GM21786 (cell line): ENCODE results near the gene FRAS1.
"Not testable (repeated sequence)": the region's sequence is repeated elsewhere in the genome, so short reads cannot be mapped to it uniquely, and the experiment has no call there.

Source experiments
- ATAC-seq: cut with Tn5 transposase; IDR thresholded peaks from one replicate; pipeline ENCODE4 v1.9.1; 2021; ENCODE audit not compliant: unreplicated experiment

FRAS1 gene

DNA sequence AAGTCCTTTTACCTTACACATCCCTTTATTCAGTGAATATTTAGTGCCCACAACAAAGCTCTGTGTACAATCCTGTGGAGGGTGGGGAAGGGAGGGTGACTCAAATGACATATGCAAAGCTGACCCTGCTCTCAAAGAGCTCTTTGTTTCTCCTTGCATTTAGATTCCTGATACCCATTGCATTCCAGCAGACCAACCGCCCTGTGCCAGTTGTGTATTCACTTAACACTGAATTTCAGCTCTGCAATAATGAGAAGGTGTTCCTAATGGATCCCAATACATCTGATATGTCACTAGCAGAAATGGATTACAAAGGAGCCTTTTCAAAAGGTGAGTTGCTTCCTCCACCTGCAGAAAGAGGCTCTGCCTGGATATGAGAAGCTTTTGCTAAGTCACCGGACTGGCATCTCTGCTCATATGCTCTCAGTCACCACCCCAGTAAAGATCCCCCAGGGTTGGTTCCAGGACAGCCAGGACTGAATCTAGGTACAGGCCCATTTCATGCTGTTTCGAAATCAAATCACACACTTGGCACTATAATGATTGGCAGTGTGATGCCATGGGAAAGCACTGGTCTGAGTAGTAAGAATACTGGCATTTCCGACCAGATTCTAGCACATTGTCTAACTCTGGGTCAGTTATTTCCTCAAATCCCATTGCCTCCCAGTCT is 477.3 kb downstream of the FRAS1 start:
- no peak for ATAC-seq

DNA sequence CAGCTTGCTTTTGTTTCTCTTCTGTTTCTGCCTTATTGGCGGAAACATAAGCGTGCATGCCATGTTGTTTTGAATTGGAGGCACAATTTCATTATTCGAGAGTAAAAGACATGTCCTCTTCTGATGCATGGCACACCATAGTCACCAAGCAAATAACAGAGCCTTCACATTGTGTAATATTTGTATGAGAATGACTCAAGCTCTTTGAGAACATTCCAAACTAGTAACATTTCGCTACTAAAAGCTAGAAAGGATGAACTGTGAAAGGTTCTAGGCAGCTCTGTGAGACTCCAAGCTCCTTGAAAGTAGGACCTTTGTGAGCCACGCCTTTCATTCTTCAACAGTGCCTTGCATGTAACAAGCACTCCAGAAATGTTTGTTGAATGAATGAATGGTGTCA is 485.2 kb downstream of the FRAS1 start:
- no peak for ATAC-seq

DNA sequence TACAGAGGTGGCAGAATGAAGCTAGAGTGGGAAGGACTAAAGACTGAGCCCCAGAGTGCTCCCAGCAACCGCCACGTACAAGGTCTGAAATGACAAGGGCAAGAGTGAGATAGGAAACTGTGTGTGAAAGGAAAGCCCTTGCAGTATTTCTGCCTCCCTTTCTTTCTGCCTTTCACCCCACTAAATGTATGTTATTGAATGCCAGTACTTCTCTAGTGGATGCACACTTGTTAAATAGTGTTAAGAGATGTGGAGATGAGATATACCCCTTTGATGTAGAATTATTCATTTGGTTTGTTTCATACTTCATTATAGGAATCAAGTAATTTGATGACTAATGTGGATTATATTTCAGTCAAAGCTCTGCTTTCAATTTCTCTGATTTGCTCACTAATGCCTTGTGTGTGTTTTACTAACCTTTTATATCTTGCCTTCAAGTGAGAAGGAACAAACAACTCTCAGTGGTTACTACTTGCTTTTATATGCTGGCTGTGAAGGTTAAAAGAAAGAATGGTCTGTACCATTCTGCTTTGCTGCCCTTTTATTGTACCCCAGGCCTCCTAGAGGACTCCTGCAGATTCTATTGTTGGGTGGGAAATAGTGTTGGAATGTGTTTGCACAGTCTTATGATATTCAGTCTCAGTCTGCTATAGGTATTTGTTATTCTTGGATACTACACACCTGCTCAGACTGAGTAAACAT is 486.5 kb downstream of the FRAS1 start:
- no peak for ATAC-seq

DNA sequence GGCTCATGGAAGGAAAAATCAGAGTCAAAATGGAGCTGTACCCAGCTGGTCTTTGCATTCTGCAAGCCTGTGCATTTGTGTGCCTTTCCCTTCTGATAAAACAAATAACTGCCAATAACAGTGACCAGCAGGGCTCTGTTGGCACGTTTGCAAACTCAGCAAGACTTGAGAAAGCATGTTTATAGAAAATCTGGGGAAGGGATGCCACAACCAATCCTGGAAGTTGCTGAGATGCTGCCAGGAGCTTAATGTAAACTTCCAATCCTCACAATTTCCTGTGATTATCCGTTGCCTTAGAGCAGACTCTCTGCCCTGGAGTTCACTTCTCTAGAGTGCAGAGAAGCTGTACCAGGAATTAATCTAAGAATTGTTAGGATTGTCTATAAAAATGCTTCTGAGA is 487.6 kb downstream of the FRAS1 start:
- ATAC-seq, result no peak

DNA sequence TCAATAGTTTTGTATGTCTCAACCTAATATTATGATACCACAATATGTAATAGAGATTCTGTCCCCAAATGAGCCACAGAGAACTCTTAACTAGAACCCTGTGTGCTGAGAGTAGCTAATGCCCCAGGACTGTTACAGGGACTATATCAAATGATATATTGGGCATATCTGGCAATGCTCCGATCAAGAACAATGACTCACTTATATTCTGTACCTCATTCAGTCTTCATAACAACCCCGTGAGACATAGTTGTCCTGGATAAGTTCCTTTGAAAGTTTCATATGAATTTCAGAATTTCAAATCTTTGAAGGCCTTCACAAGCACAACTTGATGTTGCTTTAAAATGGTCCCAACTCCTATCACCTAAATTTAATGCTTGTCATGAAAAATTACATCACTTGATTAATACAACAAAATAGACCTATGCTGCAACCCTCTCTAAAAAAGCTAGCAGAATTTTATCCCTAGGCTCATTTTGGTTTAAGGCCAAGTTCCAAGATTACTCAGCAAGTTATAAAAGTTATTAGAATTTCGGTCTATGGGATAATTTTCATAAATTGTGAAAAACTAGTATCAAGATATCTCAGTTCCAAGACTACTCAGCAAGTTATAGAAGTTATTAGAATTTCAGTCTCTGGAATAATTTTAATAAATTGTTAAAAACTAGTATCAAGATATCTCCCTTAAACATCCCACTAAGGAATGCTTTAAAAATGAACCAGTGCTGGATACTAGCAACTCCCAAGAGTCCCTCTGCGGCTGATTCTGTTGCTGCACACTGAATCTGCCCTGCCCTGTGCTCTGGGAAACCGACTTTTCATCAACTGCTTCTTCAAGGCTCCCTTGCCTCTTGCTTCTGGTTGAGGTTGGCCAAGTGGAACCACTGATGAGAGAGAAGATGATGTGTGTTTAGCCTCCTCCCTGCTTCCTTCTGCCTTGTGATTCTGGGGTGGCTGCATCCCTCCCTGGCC is 488.4 kb downstream of the FRAS1 start:
- no peak for ATAC-seq

DNA sequence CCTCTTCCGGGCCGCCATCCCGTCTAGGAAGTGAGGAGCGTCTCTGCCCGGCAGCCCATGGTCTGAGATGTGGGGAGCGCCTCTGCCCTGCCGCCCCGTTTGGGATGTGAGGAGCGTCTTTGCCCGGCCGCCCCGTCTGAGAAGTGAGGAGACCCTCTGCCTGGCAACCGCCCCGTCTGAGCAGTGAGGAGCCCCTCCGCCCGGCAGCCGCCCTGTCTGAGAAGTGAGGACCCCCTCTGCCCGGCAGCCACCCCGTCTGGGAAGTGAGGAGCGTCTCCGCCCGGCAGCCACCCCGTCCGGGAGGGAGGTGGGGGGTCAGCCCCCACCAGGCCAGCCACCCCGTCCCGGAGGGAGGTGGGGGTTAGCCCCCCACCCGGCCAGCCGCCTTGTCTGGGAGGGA is 490.8 kb downstream of the FRAS1 start:
- ATAC-seq, result not testable (repeated sequence)

DNA sequence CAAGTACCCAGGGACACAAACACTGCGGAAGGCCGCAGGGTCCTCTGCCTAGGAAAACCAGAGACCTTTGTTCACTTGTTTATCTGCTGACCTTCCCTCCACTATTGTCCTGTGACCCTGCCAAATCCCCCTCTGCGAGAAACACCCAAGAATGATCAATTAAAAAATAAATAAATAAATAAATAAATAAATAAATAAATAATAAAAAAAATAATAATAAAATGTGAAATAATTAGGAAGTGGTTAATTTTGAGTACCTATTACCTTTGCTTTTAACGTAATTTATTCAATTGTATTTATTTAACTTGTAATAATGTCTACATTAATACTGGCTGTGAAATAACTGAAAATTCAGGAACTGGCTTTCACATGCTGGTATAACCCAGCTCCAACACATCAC is 491.8 kb downstream of the FRAS1 start:
- not testable (repeated sequence) for ATAC-seq

DNA sequence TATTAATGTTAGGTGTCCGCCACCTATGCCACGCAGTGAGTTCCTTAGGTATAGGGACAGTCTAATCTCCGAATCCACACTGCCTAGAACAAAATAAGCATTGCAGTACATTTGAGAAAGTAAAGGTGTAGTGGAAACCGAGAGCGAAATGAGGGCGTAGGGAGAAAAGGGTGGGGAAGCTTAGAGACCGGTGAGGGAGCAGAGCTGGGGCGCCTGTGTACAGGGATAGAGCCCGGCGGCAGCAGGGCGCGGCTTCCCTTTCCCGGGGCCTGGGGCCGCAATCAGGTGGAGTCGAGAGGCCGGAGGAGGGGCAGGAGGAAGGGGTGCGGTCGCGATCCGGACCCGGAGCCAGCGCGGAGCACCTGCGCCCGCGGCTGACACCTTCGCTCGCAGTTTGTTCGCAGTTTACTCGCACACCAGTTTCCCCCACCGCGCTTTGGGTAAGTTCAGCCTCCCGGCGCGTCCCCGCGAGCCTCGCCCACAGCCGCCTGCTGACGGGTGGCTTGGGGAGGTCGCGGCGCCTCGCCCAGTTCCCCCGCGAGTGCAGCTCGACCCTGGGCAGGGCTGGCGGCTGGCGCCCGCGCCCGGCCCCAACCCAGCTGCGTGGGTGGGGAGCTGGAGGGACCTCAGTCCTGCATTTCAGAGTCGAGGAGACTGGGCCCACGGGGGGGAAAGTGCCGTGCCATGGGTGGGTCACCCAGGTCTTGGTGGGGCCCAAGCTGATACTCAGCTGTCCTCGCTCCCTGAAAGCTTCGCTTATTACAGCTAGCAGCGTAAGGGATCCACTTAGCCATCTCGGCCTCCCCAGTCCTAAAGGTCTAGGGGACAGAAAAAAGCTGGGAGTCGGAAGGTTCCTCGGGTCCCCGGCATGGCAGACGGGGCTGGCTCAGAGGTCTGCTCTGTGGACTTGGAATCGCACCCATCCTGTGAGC is 494.6 kb downstream of the FRAS1 start, which contains the start of gene ANXA3:
Gene ANXA3, plus strand, starts transcription at position 351 of the 932 bp plus-strand sequence. CDS start 2,704 bp downstream, outside the sequence.
- ATAC-seq, result peak; percentile 46

DNA sequence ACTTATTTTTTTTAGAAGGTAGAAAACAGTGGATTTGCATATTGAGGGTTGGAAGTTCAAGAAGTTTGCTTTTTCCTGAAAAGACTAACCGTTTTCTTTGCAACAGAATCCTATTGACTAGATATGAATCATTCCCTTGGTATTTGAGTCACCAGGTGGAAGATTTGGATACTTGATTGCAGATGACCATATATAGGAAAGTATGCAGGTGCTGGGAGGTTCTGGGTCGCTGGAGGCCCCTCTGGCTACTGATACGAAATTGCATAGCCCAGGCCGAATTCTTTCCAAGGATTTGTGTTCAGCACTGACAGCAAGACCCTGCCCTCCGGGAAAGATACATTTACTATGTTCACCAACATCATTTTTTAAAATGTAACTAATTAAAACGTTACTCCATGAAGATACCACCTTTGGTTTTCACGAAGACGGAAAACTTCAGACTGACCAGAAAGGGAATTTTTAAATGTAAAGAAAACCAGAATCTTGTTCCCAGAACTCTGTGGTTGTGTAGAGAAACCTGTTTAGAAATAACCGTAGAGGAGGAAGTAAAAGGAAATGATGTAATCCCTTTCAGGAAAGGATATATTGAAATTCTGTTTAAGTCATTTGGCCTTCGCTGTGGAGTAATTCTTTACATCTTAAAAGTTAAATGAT is 495.4 kb downstream of the FRAS1 start:
- ATAC-seq, result no peak

DNA sequence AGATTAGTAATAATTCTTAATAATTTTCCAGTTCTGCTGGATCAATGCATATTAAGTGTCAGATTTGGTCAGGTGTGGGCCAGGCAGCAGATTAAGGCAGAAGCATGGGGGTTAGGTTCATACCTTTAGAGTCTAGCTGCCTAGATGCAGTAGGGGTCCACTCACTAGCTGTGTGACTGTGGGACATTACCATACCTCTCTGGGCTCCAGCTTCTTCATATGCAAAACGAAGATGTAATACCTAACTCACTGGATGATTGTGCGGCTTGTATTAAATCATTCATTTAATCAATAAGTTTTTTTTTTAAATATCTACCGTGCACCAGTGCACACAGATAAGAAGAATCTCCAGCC is 495.9 kb downstream of the FRAS1 start:
- ATAC-seq, result no peak

DNA sequence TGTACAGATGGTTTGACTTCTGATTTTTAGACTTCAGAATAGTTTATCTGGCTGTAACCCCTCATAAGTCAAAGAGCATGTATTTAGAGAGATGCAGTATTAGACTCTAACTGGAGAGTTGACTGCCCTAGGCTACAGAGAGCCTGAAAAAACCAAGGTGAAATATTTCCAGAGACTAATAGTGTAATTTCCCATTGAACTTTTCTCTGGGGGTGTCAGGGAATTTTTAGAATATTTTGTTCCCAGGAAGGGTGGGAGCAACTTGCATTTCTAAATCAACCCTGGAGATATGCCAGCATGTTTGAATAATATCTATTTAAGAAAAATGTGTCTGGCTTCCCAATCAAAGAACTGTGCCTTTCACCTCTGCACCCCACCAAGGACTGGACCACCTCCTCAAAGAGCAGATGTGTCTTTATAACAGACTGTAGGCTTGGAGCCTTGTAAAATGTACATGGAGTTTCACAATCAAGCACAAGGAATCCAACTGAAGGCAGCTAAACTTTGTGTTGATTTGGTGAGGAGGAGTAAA is 496.5 kb downstream of the FRAS1 start:
- ATAC-seq, result no peak

DNA sequence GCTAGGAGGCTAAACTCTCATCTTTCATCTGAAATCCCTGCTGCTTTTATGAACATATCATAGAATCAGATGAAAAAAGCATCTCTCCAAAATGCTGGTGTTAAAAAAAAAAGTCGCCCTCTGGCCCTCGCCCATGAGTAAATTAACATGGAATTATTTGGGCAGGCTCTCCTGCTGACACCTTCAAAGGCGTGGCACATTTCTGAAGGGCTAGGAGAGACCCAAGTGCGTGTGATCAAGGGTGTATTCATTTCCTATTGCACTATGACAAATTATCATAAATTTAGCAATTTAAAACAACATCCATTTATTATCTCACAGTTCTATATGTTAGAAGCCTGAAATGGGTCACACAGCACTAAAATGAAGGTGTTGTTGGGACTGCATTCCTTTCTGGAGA is 499.5 kb downstream of the FRAS1 start:
- ATAC-seq, result no peak

DNA sequence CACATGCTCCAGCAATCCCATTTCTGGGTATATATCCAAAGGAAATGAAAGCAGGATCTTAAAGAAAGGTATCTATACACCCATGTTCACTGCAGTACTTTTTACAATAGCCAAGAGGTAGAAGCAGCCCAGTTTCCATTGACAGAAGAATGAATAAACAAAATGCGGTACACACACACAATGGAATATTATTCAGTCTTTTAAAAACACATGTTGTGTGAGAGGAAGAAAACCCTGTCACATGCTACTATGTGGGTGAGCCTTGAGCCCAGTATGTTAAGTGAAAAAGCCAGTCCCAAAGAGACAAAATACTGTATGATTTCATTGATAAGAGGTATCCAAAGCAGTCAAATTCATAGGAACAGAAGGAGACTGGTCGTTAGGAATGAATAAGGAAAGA is 500.7 kb downstream of the FRAS1 start:
- ATAC-seq, result no peak

DNA sequence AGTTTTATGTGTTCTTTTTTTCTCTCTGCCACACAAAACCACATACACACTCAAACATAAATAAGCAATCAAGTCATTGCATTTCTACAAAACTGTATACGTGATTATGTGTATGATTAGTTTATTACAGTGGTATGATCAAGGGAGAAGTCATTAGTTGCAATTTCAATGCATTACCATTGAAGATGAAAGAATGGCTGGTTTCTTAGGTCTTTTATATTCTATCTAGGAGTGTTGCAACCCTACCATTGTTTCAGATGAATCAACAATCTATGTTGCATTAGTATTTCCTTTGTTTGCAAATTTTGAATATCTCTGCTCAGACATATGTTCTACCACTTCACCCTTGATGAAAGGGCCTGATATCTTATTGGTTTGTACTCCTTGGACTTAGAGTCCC is 501.3 kb downstream of the FRAS1 start:
- no peak for ATAC-seq

DNA sequence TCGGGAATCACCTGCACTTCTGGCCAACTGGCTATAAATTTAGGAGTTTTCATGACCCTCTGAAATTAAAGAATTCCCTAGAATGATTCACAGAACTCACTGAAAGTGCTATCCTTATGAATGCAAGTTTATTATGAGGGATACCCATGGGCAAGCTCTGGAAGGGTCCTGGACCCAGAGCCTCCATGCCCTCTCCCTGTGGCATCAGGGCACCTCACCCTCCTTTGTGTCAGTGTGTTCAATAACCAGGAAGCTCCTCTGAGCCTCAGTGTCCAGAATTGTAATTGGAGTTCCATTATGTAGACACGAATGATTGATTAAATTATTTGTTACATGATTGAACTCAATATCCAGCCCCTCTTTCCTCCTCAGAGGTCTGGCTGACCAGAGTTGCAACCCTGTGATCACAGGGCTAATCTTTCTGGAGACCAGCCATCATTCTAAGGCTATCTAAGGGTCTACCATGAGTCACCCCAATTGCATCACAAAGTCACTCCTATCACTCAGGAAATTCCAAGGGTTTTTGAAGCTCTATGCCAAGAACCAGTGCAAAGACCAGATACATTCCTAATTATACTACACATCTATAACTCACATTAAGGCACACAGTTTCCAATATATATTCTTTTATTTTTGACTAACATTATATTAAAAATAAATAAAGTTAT is 503.3 kb downstream of the FRAS1 start:
- no peak for ATAC-seq

DNA sequence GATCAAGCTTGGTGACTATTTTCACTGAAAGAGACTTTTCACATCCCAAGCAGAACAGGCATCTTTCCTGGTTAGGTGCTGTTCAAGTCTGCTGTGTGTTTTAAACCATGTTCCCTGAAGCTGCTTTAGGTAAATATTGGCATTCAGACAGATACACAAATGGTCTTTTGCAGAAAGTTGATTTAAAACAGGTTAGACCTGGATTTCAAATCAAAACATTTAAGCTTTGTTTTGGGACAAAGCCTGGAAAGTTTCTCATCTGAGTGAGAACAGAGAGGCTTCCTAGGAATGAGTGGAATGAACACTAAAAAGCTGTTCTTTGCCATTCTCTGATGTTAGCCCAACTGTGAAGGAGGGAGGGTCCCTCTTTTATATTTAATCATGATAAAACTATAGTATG is 504.6 kb downstream of the FRAS1 start:
- ATAC-seq, result no peak

DNA sequence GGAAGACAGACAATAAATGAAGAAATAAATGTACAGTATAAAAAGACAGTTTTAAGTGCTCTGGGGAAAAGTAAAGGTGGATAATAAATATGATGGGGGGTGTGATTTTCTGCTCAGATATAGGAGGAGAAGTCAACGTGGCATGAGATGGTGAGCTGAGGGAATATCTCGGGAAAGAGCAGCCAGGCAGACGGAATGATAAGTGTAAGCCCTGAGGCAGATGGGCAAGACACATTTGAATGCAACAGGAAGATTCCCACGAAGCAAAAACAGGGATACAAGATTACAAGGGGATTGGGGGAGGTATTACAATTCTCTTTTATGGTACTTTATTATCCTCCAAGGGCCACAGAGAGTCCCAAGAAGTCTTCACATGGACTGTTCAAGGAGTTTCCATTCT is 505.6 kb downstream of the FRAS1 start:
- ATAC-seq, result no peak

DNA sequence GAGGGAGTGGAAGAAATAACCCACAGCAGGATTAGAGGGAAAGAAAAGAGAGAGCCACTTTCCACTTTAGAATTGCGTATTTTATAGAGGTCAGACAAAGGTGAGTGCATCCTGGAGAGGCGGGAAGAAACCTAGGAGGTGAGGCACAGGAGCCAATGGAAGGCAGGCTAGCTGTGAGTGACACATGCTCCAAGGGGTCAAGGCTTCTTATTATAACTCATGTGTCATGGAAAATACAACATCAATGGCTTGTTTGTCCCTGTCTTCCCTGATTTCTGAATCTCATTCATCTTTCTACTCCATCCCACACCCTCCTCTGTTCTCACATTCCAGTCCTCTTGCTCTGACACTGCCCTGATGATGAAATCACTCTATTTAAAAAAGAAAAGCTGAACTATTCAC is 508.8 kb downstream of the FRAS1 start:
- no peak for ATAC-seq

DNA sequence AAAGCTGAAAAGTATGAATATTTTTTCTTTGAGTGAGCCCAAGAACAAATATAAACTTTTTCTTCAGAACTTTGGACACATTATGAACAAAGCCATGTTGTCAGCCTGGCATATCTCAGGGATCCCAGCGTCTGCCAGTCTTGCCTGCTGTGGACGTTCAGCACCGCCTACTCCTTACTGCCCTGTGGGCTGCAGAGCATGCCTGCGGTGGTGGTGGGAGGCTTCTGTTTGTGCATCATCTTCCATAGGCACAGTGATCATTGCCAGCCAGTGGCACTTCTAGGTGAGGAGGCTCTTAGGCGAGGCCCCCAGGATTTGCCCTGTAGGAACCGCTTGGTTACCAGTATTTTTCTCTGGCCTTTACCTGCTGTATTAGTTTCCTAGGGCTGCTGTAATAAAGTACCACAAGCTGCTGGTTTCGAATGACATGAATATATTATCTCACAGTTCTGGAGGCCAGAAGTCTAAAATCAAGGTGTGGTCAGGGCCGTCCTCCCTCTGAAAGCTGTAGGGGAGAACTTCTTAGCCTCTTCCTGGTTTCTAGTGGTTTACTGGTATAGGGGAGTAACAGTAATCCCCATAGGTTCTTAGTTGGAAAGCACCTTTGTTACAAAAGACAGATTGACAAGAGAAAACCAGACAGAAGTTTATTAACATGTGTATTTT is 509.8 kb downstream of the FRAS1 start:
- peak; percentile 64 for ATAC-seq
